GM21737 (cell line): ENCODE data around the gene IGSF9B.

Experiments used
- ATAC-seq: cut with Tn5 transposase; IDR thresholded peaks from one replicate; pipeline ENCODE4 v1.9.1; 2021; ENCODE audit warnings: mild to moderate bottlenecking, moderate library complexity; ENCODE audit not compliant: unreplicated experiment

The IGSF9B gene

GRCh38 chr11:133921513-133921912, 35.3 kb downstream of the IGSF9B start:
- no peak for ATAC-seq

GRCh38 chr11:133921026-133921425, 35.7 kb downstream of the IGSF9B start:
- no peak for ATAC-seq

GRCh38 chr11:133920109-133920990, 36.4 kb downstream of the IGSF9B start:
- no peak for ATAC-seq

GRCh38 chr11:133919330-133920108, 37.2 kb downstream of the IGSF9B start:
- no peak for ATAC-seq

GRCh38 chr11:133918608-133919260, 38.0 kb downstream of the IGSF9B start:
- ATAC-seq, result no peak

- no peak for ATAC-seq
These were observed 38.7 kb downstream of the IGSF9B start for GRCh38 chr11:133917921-133918607.

- ATAC-seq, result no peak
These were observed 39.9 kb downstream of the IGSF9B start for GRCh38 chr11:133916784-133917440.

GRCh38 chr11:133913761-133914160, 43.0 kb downstream of the IGSF9B start:
- no peak for ATAC-seq

- ATAC-seq, result no peak
These were observed 45.6 kb downstream of the IGSF9B start for GRCh38 chr11:133911171-133911570.

- no peak for ATAC-seq
These were observed 46.7 kb downstream of the IGSF9B start for GRCh38 chr11:133910101-133910500.

GRCh38 chr11:133908827-133909226, 47.9 kb downstream of the IGSF9B start:
- ATAC-seq, result no peak

GRCh38 chr11:133907841-133908241, 48.9 kb downstream of the IGSF9B start:
- ATAC-seq, result no peak

- no peak for ATAC-seq
These were observed 49.6 kb downstream of the IGSF9B start for GRCh38 chr11:133907216-133907615.

GRCh38 chr11:133906746-133907145, 50.0 kb downstream of the IGSF9B start:
- ATAC-seq, result no peak

GRCh38 chr11:133906241-133906640, 50.5 kb downstream of the IGSF9B start:
- ATAC-seq, result no peak

- ATAC-seq, result no peak
These were observed 51.1 kb downstream of the IGSF9B start for GRCh38 chr11:133905677-133906156.

- ATAC-seq, result no peak
These were observed 51.8 kb downstream of the IGSF9B start for GRCh38 chr11:133904818-133905515.

- ATAC-seq, result no peak
These were observed 52.6 kb downstream of the IGSF9B start for GRCh38 chr11:133903875-133904817.
